Activated T-helper 9 cell treated with anti-CD3 and anti-CD28 coated beads, Interleukin-2, amount 50 U/mL, for 16 hours (primary cell): ENCODE results near the gene PKDCC.
"Not testable (repeated sequence)": the region's sequence is repeated elsewhere in the genome, so short reads cannot be mapped to it uniquely, and the experiment has no call there.

Source experiments
- DNase-seq: peaks from one replicate; pipeline ENCODE4 v3.0.0-alpha.2; 2020; ENCODE audit warnings: low read depth

PKDCC gene

DNA sequence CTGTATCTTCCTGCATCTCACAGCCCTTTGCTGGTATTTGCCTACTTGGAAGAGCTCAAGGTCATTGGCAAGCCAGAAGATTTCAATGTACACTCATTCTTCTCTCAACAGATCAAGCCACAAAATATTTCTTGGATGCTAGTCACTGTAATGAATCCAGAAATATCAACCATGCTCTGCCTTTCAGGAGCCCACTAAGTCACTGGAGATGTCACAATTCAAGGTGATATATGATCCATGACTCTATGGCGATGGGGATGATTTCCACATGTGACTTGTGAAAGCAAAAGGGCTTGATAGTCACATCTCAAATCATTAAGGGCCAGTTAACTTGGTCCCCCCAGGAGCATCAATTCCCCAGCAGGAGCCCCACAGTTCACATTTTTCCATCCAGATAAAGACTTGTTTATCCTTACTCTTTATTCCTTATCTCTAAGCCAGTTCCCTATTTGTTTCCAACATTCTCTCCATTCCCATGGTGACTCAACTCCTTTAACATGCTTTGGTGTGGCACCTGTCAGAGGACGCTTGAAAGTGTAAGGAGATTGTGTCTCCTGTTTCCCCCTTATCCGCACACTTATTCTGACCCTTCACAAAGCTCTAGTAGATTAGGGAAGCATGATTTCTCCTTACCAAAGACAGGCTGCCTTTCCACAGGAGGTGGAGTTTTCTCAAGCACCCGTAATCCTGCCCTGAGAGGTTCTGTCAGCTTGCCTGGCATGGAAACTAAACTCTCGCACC lies 15.8 kb downstream of the PKDCC start:
- DNase-seq = no peak

DNA sequence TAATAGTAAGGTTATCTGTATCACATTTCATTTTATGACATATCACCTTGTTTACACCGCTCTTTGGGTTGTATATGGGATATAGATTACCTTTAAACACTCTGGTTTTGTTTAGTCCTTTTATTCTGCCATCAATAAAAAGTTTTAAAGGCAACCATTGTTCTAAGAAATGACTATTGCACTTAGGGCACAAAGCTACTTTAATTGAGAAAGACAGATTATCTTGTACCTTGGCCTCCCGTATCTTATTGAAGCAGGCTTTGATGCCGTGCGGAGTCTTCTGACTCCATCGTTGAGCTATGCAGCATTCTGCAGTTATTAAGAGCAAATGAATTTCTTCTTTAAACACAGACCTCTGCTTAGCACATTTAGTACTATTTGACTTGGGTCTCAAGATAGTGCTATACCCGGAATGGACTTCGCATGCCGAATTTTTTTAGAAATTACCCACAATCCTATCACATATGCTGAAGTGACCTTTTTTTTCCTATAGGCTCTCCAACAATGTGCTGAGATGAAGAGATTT lies 16.7 kb downstream of the PKDCC start:
- DNase-seq = no peak

DNA sequence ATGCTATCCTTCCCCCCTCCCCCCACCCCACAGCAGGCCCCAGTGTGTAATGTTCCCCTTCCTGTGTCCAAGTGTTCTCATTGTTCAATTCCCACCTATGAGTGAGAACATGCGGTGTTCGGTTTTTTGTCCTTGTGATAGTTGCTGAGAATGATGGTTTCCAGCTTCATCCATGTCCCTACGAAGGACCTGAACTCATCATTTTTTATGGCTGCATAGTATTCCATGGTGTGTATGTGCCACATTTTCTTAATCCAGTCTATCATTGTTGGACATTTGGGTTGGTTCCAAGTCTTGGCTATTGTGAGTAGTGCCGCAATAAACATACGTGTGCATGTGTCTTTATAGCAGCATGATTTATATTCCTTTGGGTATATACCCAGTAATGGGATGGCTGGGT lies 17.9 kb downstream of the PKDCC start:
- DNase-seq = not testable (repeated sequence)

- DNase-seq = not testable (repeated sequence)
Observed at GRCh38 chr2:42067001-42067400, 19.2 kb downstream of the PKDCC start.

- DNase-seq = no peak
Observed at GRCh38 chr2:42067521-42067920, 19.7 kb downstream of the PKDCC start.

DNA sequence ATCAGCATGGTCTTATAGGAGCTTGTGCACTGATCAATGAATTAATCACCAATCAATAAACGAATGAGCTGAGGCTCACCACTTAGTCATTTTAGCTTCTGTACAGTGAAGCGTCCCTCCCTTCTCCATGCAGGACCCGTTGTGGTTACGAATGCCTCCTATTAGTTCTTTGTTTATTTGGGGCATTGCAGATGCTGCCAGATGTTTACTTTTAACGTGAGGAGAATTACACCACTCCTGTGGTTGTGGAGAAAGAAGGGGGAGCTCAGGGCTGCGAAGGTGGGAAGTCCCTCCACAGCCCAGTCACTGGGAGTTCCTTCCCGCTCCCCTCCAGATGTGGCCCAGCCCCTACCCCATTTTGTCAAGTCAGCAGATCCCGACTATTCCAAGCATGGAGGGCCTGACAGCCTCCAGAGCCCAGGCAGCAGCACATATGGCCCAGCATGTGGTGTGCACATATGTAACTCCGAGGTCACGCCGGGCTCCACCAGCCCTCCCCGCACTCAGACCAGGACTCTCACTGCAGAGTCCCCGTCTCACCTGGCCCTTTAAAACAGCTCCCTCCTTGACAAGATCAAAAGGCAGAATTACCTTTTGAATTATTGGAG lies 20.9 kb downstream of the PKDCC start:
- no peak for DNase-seq

DNA sequence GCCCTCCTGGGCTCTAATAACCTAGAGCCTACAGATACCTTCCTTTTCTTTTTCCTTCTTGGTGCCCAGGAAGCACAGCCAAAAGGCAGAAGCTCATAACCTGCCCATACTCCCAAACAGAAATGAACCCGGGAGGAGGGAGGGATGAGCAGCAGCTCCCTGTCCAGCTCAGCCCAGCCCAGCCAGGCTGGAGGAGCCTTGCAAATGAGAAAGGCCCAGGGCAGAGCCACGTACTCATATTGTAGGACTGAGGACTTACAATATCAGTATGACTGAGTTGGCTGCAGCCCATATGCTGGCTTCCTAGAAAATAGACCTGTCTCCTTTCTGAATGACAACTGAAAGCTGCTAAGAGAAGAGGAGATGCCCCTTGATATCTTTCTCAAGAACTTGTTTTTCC lies 21.7 kb downstream of the PKDCC start:
- DNase-seq = no peak

GRCh38 chr2:42071791-42072190 lies 24.0 kb downstream of the PKDCC start:
- DNase-seq = no peak

- no peak for DNase-seq
Observed at GRCh38 chr2:42072349-42073118, 24.7 kb downstream of the PKDCC start.

GRCh38 chr2:42073739-42074503 lies 26.1 kb downstream of the PKDCC start:
- DNase-seq = no peak

GRCh38 chr2:42074661-42075060 lies 26.8 kb downstream of the PKDCC start:
- no peak for DNase-seq

DNA sequence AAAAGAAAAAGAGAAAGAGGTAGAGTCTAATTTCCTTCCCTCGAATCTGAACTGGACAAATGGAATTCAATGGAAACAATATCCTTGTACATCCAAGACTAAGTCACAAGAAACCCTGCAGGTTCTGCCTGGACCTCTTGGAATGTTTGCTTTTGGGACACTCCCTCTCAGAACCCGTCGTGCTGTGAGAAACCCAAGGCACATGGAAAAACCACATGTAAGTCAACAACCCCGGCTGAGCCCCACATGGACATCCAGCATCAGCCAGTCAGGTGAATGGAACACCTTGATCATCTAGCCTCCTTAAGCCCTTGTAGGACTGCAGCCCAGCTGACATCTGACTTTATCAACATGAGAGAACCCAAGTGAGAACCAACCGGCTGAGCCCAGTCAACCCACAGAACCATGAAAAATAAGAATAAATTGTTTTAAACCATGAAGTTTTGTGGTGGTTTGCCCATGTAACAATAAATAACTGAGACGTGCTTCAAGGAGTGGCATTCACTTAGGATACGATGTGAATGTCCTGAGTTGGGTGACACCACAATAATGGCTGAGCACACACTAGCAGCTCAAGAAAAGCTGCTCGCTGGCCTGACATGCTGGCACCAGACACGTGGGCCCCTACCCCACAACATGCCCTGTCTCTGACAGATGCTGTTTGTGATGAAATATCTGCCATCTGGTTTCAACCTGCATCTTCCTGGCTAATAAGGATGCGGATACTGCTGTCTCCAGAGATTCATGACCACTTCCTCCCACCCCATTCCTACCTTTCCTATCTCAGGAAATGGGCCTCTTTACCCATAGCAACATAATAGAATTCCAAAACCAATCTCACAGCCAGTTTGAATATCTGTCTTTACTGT lies 28.8 kb downstream of the PKDCC start:
- no peak for DNase-seq

GRCh38 chr2:42077343-42077742 lies 29.5 kb downstream of the PKDCC start:
- DNase-seq = no peak

DNA sequence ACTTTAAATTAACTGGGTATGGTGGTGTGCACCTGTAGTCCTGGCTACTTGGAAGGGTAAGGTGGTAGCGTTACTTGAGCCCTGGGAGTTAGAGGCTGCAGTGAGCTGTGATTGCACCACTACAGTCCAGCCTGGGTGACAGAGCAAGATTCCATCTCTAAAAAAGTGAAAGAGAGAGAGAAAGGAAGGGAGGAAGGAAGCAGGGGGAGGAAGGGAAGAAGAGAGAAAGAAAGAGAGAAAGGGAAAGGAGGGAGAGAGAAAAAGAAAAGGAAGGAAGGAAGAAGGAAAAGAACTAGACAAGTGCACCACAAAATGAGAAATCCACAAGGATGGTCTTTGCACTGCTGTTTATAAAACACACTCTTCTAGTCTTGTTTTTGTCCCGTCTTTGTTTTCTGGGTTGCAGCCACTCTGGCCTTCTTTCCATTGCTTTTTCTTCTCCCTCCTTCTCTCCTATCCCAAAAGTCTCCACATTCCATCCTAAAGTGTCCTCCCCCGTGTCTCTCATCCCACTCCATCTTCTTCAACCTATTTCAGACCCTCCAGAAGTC lies 32.0 kb downstream of the PKDCC start:
- DNase-seq = no peak

DNA sequence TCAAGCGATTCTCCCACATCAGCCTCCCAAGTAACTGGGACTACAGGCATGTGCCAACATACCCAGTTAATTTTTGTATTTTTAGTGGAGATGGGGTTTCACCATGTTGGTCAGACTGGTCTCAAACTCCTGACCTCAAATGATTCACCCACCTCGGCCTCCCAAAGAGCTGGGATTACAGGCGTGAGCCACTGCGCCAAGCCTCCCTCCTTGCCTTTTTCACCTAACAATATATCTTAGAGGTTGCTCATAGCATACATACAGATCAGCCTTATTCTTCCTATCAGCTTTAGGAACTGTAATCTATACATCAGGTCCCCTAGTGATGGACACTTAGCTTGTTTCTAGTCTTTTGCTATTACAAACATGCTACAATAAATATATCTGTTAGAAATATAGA lies 33.3 kb downstream of the PKDCC start:
- not testable (repeated sequence) for DNase-seq

GRCh38 chr2:42082016-42082415 lies 34.2 kb downstream of the PKDCC start:
- no peak for DNase-seq

GRCh38 chr2:42084231-42084671 lies 36.4 kb downstream of the PKDCC start:
- DNase-seq = no peak

GRCh38 chr2:42085070-42085469 lies 37.2 kb downstream of the PKDCC start:
- not testable (repeated sequence) for DNase-seq

- no peak for DNase-seq
Observed at GRCh38 chr2:42085706-42086487, 38.1 kb downstream of the PKDCC start.

- no peak for DNase-seq
Observed at GRCh38 chr2:42086500-42086953, 38.7 kb downstream of the PKDCC start.
